CD4-positive, alpha-beta T cell treated with Interleukin-2 at 100 ng/mL for 4 hours (primary cell): ENCODE results near the gene MRPL10.

Source experiments
- DNase-seq: peaks from one replicate; pipeline ENCODE4 v3.0.0-alpha.2; 2020; ENCODE audit warnings: low spot score

The MRPL10 gene

DNA sequence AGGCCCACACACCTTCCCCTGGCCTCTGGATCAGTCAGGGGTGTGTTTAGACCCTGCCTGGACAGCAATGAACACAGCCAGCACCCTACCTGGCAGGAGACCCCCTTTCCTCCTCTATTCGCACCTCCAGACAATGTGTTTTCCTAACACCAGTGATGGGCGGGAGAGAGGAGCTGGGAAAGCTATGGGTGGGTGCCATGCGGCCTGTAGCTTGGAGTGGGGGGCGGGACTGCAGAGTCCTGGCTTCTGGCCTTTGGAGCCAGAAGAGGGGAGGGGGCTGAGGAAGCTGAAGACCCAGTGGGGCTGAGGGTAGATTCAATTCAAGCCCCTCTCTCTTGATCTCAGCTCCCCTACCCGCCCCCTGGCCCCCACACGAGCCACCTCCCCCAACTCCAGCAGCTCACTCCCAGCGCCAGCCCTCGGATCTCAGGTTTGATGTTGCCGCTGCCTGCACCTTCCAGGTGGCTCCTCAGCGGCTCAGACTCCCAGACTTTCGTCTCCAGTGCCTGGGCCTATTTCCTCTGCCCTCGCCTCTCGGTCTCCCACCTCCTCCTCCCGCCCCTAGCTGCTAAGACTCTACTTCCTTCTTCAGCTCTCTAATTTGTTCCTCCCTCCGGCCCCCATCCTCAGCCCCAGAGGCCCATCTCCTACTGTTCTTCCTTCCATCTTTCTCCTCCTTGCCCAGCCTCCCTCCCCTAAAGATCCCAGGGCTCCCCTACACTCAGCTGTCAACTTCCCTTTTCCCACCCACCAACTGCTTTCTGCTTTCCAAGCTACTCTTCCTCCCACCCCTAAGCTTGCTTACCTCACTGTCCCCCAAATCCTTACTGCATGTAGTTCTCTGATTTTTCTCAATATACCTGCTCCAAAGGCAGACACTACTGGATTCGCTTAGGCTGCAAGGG is 26.5 kb upstream of the MRPL10 start:
- DNase-seq = no peak

DNA sequence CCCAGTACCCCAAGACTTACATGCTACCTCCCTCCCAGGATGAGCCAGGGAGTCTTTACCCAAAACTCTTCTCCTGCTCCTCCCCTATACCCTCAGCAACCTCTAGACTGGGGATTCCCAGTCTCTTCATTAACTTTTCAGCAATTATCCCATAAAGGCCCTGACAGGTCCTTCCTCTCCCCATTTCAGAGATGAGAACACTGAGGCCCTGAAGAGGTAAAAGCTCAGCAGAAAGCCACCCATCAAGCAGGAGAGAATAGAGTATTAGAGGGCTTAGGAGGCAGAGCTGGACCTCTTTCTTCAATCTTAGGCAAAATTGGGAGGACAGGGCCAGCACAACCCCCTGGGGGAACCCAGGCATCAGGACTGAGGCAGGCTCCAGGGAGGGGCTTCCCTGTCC is 25.5 kb upstream of the MRPL10 start:
- no peak for DNase-seq

DNA sequence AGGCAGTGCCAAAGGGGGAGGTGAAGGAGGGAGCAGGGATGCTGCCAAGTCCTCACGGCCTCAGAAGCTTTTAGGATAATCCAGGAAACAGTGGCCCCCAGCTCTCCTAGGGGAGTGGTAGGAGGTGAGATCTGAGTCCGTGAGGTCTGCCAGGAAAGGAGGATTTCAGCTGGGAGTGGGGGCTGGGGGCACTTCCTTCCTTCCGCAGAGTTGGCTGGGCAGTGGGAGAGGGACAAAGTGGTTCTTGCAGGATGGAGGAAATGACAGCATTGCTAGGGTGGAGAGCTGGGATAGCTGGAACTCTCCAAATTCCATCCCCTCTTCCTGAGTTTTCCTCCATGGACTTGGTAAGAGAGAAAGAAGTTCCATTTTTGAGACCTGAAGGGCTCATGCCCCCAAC is 24.4 kb upstream of the MRPL10 start:
- no peak for DNase-seq

GRCh38 chr17:47853616-47854015 is 22.3 kb upstream of the MRPL10 start:
- no peak for DNase-seq

DNA sequence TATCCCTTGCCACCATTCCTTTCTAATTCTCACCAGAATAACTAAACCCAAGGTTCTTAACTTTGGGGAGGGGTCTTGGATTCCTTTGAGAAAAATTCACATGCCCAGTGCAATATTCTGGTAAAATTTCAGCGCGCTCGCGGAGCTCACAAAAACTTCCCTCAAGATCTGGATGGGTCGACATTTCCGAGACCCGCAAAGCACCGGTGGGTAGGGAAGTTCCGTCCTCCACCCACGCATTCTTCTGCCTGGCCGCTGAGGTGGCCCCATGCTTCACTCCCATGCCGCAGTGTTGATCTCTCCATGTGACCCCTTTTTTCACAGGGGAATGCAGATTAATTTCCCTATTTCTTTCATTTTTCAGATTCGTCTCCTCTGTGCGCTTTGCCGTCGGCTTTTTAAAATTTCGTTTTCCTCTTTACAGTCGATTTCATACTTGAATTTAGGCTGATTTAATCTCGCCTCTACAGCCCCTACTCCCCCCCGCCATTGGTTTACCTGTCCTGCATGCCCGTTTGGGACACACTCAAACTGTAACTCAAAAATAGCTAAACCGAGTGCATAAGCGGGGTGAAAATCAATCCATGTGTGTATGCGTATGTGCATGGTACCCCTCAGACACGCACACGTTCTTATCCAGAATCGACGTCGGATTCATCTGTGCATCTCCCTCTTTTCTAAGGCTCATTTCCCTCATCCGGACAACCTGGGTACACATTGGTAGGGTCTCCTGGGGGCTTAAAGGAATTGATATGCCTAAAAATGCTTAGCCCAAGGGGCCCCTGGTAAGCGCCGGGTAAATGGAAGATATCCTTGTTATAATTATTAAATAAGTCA is 21.0 kb upstream of the MRPL10 start:
- no peak for DNase-seq

DNA sequence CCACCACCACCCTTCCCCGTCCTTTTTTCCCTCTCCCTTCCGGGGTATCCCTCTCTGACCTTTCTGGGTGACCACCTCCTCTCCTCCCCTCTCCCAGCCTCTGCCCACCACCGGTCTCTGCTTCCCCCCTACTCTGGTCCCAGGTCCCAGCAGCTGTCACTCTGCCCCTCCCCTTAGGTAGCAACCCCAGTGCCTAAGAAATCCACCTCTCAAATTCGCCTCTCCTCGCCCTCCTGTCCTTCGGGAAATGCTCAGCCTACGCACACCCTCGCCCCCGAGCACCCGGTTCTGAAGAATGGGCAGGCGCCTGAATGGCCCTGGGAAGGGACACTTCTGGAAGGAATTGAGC is 20.4 kb upstream of the MRPL10 start:
- DNase-seq = no peak

- DNase-seq = peak; percentile 72
Observed at GRCh38 chr17:47850692-47851573, 19.6 kb upstream of the MRPL10 start, which contains the start of gene SP6. Gene SP6, minus strand, starts transcription at chr17:47851163. Its CDS starts 2,734 bp downstream, at chr17:47848429.

DNA sequence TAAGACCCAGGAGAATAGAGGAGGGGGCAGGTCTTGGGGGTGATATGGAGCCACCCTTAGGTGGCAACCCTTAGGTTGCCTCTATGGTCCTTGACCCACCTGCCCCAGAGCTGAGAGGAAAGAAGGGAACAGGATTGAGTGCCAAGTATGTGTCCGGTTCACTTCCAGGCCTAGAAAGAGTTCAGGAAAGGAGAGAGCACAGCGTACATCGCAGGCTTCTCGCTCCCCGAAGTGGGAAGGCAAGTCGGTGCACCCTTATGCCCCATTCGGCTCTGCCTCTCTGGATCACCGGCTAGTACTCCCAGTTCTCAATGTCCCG is 19.0 kb upstream of the MRPL10 start:
- DNase-seq = no peak

GRCh38 chr17:47848198-47848513 is 16.8 kb upstream of the MRPL10 start:
- DNase-seq = no peak

DNA sequence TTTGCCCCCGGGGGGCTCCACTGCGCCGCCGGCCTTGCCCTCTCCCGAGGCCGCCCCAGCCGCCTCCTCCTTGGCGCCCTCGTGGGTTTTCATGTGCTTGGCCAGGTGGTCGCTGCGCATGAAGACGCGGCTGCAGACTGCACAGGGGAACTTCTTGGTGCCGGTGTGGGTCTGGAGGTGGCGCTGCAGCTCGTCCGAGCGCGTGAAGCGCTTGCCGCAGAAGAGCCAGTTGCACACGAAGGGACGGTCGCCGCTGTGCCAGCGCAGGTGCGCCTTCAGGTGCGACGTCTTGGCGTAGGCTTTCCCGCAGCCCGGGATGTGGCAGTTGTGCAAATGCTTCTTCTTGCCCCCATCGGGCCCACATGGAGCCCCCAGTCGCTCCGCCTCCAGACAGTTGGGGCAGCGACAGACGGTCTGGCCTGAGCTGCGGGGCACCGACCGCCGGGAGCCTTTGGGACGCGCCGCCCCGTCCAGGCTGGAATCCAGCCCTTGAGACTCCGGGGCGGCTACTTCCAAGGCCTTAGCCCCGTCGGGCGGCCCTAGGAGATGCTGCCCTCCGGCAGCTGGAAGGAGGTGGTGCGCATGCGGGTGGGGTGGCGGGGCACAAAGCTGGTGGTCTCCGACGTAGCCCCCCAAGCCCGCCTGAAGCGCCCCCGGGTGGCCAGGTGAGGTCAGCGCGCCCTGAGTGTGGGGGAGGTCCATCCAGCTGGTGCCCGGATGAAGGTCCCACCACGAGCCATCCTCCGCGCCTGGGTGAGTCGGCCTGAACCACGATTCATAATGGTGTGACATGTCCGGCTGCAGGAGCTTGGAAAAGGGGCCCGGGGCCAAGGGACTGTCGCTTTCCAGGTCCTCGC is 16.2 kb upstream of the MRPL10 start:
- DNase-seq = peak; percentile 29

DNA sequence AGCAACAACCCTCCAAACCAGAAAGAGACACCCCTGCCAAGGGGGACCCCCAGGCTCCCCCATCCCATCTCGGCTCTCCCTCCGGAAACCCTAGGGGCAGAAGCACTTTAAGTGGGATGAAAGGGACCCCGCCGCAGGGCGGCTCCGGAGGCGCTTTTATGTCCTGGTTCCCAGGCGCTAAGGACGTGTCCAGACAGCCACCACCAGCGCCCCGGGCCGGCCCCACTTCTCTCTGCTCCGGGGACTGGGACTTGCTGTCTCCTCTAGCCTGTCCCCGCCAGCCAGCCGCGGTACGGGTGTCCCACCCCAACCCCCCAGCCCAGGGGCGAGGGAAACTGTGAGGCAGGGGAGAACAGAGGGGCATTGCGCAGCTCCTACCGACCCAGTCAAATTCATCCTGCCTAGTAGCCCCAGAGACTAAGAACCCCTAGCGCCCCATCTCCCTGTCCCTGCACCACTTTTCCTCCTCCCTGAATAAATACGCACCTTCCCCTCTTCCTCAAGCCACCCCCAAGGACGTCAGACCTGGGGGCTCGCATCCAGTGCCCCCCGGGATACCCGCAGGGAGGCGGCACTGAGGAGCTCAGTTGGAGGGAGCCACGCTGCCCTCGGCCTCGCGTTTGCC is 15.5 kb upstream of the MRPL10 start:
- no peak for DNase-seq

GRCh38 chr17:47845716-47846075 is 14.4 kb upstream of the MRPL10 start:
- no peak for DNase-seq

DNA sequence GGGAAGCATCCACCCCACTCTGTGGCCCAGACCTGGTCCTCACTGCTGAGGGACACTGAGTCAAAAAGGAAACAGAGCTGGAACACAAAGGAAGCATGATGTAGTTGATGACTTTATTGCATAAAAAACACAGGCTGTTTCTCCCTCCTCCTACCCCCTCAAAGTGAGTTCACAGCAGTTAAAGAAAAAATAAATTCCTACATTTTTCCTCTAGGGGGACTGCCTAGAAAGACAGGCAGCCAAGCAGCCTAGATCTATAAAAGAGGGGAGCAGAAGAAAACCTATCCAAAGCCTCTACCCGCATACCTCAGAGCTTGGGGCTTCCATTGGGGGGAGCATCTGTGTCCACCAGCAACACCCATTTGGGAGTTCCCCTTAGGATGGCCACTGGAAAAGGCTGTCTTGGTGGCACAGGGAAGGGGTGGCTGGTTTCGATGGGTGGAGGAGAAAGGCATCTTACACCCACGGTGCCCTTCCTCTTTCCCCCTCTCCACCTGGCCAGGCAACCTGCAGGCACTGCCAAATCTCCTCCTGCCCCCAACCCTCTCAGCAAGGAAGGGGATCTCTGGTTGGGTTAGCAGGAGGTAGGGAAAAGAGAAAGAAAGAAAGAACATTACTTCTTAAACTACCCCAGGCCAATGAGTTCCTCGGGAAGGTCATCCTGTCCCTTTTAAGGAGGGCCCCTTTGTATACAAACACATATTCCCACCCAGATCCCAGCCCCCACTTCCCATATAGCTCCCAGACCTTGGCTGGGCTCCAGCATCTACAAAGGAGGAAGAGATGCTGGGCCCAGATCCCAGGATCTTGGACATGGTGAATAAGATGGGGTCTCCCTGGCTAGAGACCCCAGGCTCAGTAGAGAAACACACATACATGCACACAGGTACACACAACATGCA is 13.7 kb upstream of the MRPL10 start:
- DNase-seq = no peak

DNA sequence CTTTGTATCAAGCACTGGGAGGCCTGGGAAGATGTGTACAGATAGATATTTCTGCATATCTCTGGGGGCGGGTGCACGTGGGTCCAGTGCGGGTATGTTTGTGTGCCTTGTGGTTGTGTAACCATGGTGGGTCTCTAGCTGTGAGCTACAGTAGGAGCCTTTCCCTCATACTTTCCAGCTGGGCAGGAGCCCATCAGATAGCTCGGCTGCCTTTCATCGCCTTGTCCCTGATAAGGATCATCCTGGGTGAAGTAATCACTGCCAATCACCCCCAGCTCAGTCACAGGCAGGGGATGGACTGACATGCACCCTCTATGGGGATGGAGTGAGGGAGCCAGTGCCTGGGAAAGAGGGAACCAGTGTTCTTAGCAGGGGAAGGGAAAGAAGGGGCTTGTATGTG is 12.9 kb upstream of the MRPL10 start:
- no peak for DNase-seq

- DNase-seq = no peak
Observed at GRCh38 chr17:47843391-47843730, 12.0 kb upstream of the MRPL10 start.

GRCh38 chr17:47841488-47842291 is 10.3 kb upstream of the MRPL10 start:
- no peak for DNase-seq

DNA sequence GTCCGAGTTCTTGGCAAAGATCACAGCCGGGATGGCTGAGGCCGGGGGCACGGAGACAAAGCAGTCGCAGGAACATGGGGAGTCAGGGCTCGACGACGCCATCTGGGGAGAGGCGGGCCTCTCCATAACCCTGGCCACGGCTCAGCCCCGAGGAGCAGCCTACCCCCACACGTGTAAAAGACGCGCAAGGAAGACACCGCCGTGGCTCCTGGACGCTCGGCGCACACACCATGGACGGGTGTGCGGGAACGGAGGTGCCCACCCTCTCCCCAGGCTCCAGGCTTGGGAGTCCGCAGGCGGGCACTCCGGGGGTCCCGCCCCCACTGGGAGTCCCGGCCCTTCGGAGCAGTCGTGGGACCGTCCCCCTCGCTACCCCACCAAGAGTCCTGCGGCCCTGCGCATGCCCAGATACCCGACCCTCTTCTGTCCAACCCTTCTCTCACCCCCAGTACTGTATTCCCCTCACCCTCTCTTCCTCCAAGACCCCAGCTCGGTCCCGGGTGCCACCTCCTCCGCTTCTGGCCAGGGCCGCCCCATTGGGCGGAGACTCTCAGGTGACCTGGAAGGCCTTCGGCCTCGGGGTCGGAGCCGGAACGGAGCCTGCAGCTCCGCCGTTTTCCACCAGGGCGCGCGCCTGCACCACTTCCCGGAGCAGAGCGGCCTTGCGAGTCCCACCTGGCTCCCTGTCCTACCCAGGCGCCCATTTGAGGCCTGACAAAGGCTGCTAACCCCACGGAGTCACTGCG is 9.6 kb upstream of the MRPL10 start, which contains the start of gene SCRN2:
TSS of gene SCRN2 (minus strand) at position 532 of the 746 bp plus-strand sequence. CDS start at position 102, 430 bp downstream.
- DNase-seq = peak; percentile 90

- DNase-seq = no peak
Observed at GRCh38 chr17:47840001-47840741, 8.8 kb upstream of the MRPL10 start.
